ENCODE data around the gene NEB.

Gene NEB

GRCh38 chr2:151522556-151522955, 211.7 kb downstream of the NEB start:
- TF ChIP-seq, protein P1, sequence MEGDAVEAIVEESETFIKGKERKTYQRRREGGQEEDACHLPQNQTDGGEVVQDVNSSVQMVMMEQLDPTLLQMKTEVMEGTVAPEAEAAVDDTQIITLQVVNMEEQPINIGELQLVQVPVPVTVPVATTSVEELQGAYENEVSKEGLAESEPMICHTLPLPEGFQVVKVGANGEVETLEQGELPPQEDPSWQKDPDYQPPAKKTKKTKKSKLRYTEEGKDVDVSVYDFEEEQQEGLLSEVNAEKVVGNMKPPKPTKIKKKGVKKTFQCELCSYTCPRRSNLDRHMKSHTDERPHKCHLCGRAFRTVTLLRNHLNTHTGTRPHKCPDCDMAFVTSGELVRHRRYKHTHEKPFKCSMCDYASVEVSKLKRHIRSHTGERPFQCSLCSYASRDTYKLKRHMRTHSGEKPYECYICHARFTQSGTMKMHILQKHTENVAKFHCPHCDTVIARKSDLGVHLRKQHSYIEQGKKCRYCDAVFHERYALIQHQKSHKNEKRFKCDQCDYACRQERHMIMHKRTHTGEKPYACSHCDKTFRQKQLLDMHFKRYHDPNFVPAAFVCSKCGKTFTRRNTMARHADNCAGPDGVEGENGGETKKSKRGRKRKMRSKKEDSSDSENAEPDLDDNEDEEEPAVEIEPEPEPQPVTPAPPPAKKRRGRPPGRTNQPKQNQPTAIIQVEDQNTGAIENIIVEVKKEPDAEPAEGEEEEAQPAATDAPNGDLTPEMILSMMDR (IDR thresholded peaks at IDR 0.05; ENCODE audit: low read length), result no peak
- TF ChIP-seq EZH2 (optimal IDR thresholded peaks at IDR 0.05; ENCODE audit: low read depth, low read length) (no peak), EZH2phosphoT487 (IDR thresholded peaks at IDR 0.05; ENCODE audit: low read length) (no peak)

GRCh38 chr2:151520976-151521375, 213.3 kb downstream of the NEB start:
- H3K9me3 ChIP-seq (replicated peaks; ENCODE audit: insufficient read depth, low read length), result no peaks in the 10 kb centered on the region
- H3K36me3 ChIP-seq (replicated peaks; ENCODE audit: insufficient read depth, low read length), result no peaks in the 10 kb centered on the region
- H3K4me2 ChIP-seq (ENCODE audit: low read depth, low read length), result no peak overlapping the region
- TF ChIP-seq, protein P1 (IDR thresholded peaks at IDR 0.05; ENCODE audit: low read length), result no peak
- no peak for TF ChIP-seq EZH2phosphoT487 (IDR thresholded peaks at IDR 0.05; ENCODE audit: low read length)
- TF ChIP-seq EZH2 (optimal IDR thresholded peaks at IDR 0.05; ENCODE audit: low read depth, low read length), result no peak
- no peaks in the 10 kb centered on the region for H4K20me1 ChIP-seq (ENCODE audit: insufficient read depth, low read length)
- H2AFZ ChIP-seq (ENCODE audit: low read length), result no peak overlapping the region
- no peaks in the 10 kb centered on the region for H3K4me1 ChIP-seq (ENCODE audit: low read length)
- H3F3A ChIP-seq (ENCODE audit: insufficient read depth, low read length), result no peaks in the 10 kb centered on the region
- H3K4me3 ChIP-seq (ENCODE audit: low read length), result no peak overlapping the region
- H3K9me2 ChIP-seq (replicated peaks; ENCODE audit: insufficient read depth, low read length), result no peaks in the 10 kb centered on the region
- H3K79me2 ChIP-seq (ENCODE audit: low read length), result no peaks in the 10 kb centered on the region
- no peak overlapping the region for H3K27ac ChIP-seq (ENCODE audit: low read length)
- H3K27me3 ChIP-seq (replicated peaks; ENCODE audit: insufficient read depth, low read length), result no peaks in the 10 kb centered on the region
- no peak overlapping the region for H3K9ac ChIP-seq (ENCODE audit: low read length)
- no peak for DNase-seq

More at GRCh38 chr2:151522556-151522955, 211.7 kb downstream of the NEB start:
- Histone ChIP-seq H3K9ac (ENCODE audit: low read length) (no peak overlapping the region), H3K9me3 (replicated peaks; ENCODE audit: insufficient read depth, low read length) (no peaks in the 10 kb centered on the region), H3K4me1 (ENCODE audit: low read length) (no peaks in the 10 kb centered on the region), H3K4me2 (ENCODE audit: low read depth, low read length) (no peak overlapping the region), H3K79me2 (ENCODE audit: low read length) (no peaks in the 10 kb centered on the region), H4K20me1 (ENCODE audit: insufficient read depth, low read length) (no peaks in the 10 kb centered on the region), H3F3A (ENCODE audit: insufficient read depth, low read length) (no peaks in the 10 kb centered on the region), H3K36me3 (replicated peaks; ENCODE audit: insufficient read depth, low read length) (no peaks in the 10 kb centered on the region), H3K9me2 (replicated peaks; ENCODE audit: insufficient read depth, low read length) (no peaks in the 10 kb centered on the region), H3K27me3 (replicated peaks; ENCODE audit: insufficient read depth, low read length) (no peaks in the 10 kb centered on the region), H3K4me3 (ENCODE audit: low read length) (no peak overlapping the region), H2AFZ (ENCODE audit: low read length) (no peak overlapping the region), H3K27ac (ENCODE audit: low read length) (no peak overlapping the region)
- DNase-seq, result no peak

GRCh38 chr2:151518802-151519201, 215.5 kb downstream of the NEB start:
- Histone ChIP-seq H3K9me2 (replicated peaks; ENCODE audit: insufficient read depth, low read length) (no peaks in the 10 kb centered on the region), H3K9me3 (replicated peaks; ENCODE audit: insufficient read depth, low read length) (no peaks in the 10 kb centered on the region), H2AFZ (ENCODE audit: low read length) (no peak overlapping the region), H3K27ac (ENCODE audit: low read length) (no peak overlapping the region), H3K79me2 (ENCODE audit: low read length) (no peaks in the 10 kb centered on the region), H3K36me3 (replicated peaks; ENCODE audit: insufficient read depth, low read length) (no peaks in the 10 kb centered on the region), H3K4me1 (ENCODE audit: low read length) (no peaks in the 10 kb centered on the region), H4K20me1 (ENCODE audit: insufficient read depth, low read length) (no peaks in the 10 kb centered on the region), H3K4me2 (ENCODE audit: low read depth, low read length) (no peak overlapping the region), H3K4me3 (ENCODE audit: low read length) (no peak overlapping the region), H3F3A (ENCODE audit: insufficient read depth, low read length) (no peaks in the 10 kb centered on the region), H3K9ac (ENCODE audit: low read length) (no peak overlapping the region), H3K27me3 (replicated peaks; ENCODE audit: insufficient read depth, low read length) (no peaks in the 10 kb centered on the region)
- TF ChIP-seq, protein P1 (IDR thresholded peaks at IDR 0.05; ENCODE audit: low read length), result no peak
- TF ChIP-seq EZH2phosphoT487 (IDR thresholded peaks at IDR 0.05; ENCODE audit: low read length), result no peak
- TF ChIP-seq EZH2 (optimal IDR thresholded peaks at IDR 0.05; ENCODE audit: low read depth, low read length), result no peak
- no peak for DNase-seq

Measured in MM.1S (cell line).